OCI-LY3 (cell line): ENCODE measurements around the gene BIRC7.

Experiments
- H2AFZ ChIP-seq: fragments of 200-600, 300-600 bp; shearing (Covaris generic); 2 replicates; pipeline ENCODE4 v1.6.0; 2014; ENCODE audit warnings: antibody characterized with exemption, low read depth, low read length
- H3K27ac ChIP-seq: fragments of 200-600, 300-600 bp; sonication (generic); 2 replicates; pipeline ENCODE4 v1.5.1; 2014; ENCODE audit warnings: mild to moderate bottlenecking, low read length, moderate library complexity, mixed read lengths
- H3K27me3 ChIP-seq: fragments of 200-600, 300-600 bp; sonication (generic); 2 replicates; pipeline ENCODE4 v1.6.1; 2014; ENCODE audit warnings: low read depth, low read length, mixed read lengths
- H3K36me3 ChIP-seq: fragments of 200-600, 300-600 bp; sonication (generic); replicated peaks from 2 replicates; pipeline ENCODE3; 2014; ENCODE audit warnings: low read depth, low read length, mixed read lengths
- H3K4me1 ChIP-seq: fragments of 300-600, 200-600 bp; sonication (generic); 2 replicates; pipeline ENCODE4 v1.6.1; 2014; ENCODE audit warnings: low read length, mixed read lengths
- H3K4me2 ChIP-seq: fragments of 200-600, 300-600 bp; sonication (generic); 2 replicates; pipeline ENCODE4 v1.6.1; 2014; ENCODE audit warnings: low read length, mixed read lengths
- H3K4me3 ChIP-seq: fragments of 300-600, 200-600 bp; sonication (generic); 2 replicates; pipeline ENCODE4 v1.5.1; 2014; ENCODE audit warnings: antibody characterized with exemption, mild to moderate bottlenecking, low read length, moderate library complexity
- H3K79me2 ChIP-seq: fragments of 300-600, 200-600 bp; shearing (Covaris generic); 2 replicates; pipeline ENCODE4 v1.6.1; 2014; ENCODE audit warnings: mild to moderate bottlenecking, low read length, mixed read lengths
- H3K9ac ChIP-seq: fragments of 300-600, 200-600 bp; shearing (Covaris generic); 2 replicates; pipeline ENCODE4 v1.6.0; 2014; ENCODE audit warnings: mild to moderate bottlenecking, low read length, moderate library complexity
- H3K9me3 ChIP-seq: fragments of 200-600, 300-600 bp; shearing (Covaris generic); 2 replicates; pipeline ENCODE4 v1.6.1; 2014; ENCODE audit warnings: low read length, mixed read lengths; ENCODE audit not compliant: insufficient read depth
- H4K20me1 ChIP-seq: fragments of 200-600, 300-600 bp; sonication (generic); 2 replicates; pipeline ENCODE4 v1.6.1; 2016; ENCODE audit warnings: low read length, mixed read lengths; ENCODE audit not compliant: insufficient read depth
- CTCF ChIP-seq: fragments of 200-600, 300-600 bp; sonication (generic); IDR thresholded peaks from 2 replicates; pipeline ENCODE4 v1.5.1; 2014; ENCODE audit warnings: antibody characterized with exemption, low read length, low read depth
- EZH2phosphoT487 ChIP-seq: fragments of 200-600 bp; shearing (Covaris generic); IDR thresholded peaks from 2 replicates; pipeline ENCODE4 v1.6.1; 2018; ENCODE audit warnings: antibody characterized with exemption, mixed run types, low read depth

BIRC7 gene

GRCh38 chr20:63255931-63256704, 20.4 kb downstream of the BIRC7 start:
- Histone ChIP-seq H3K27me3 (no peaks in the 10 kb centered on the region), H3K27ac (no peak overlapping the region), H3K79me2 (no peaks in the 10 kb centered on the region), H4K20me1 (no peaks in the 10 kb centered on the region), H3K9me3 (no peaks in the 10 kb centered on the region), H3K4me3 (no peak overlapping the region), H3K36me3 (no peaks in the 10 kb centered on the region), H2AFZ (no peak overlapping the region), H3K4me2 (no peak overlapping the region), H3K4me1 (no peaks in the 10 kb centered on the region), H3K9ac (no peak overlapping the region)
- TF ChIP-seq CTCF, result no peak
- TF ChIP-seq EZH2phosphoT487, result no peak

- Histone ChIP-seq H3K4me2 (no peak overlapping the region), H3K36me3 (no peaks in the 10 kb centered on the region), H3K9ac (no peak overlapping the region), H3K4me1 (no peaks in the 10 kb centered on the region), H3K4me3 (no peak overlapping the region), H3K79me2 (no peaks in the 10 kb centered on the region), H3K27me3 (no peaks in the 10 kb centered on the region), H3K9me3 (no peaks in the 10 kb centered on the region), H3K27ac (no peak overlapping the region), H4K20me1 (no peaks in the 10 kb centered on the region), H2AFZ (no peak overlapping the region)
- TF ChIP-seq CTCF (no peak), EZH2phosphoT487 (no peak)
These were observed 21.2 kb downstream of the BIRC7 start for GRCh38 chr20:63256954-63257353.

- no peaks in the 10 kb centered on the region for H3K27me3 ChIP-seq
- no peak overlapping the region for H3K4me3 ChIP-seq
- no peaks in the 10 kb centered on the region for H3K4me1 ChIP-seq
- H3K4me2 ChIP-seq, result no peak overlapping the region
- H3K9ac ChIP-seq, result no peak overlapping the region
- H3K79me2 ChIP-seq, result no peaks in the 10 kb centered on the region
- no peaks in the 10 kb centered on the region for H4K20me1 ChIP-seq
- H3K9me3 ChIP-seq, result no peaks in the 10 kb centered on the region
- no peak overlapping the region for H3K27ac ChIP-seq
- H3K36me3 ChIP-seq, result no peaks in the 10 kb centered on the region
- H2AFZ ChIP-seq, result no peak overlapping the region
- no peak for TF ChIP-seq CTCF
- TF ChIP-seq EZH2phosphoT487, result no peak
These were observed 21.9 kb downstream of the BIRC7 start for GRCh38 chr20:63257629-63258028.

GRCh38 chr20:63258781-63259180, 23.1 kb downstream of the BIRC7 start:
- no peak for TF ChIP-seq EZH2phosphoT487
- TF ChIP-seq CTCF, result no peak
- H3K9me3 ChIP-seq, result no peaks in the 10 kb centered on the region
- no peaks in the 10 kb centered on the region for H3K4me1 ChIP-seq
- H3K4me2 ChIP-seq, result no peak overlapping the region
- H3K4me3 ChIP-seq, result no peak overlapping the region
- H2AFZ ChIP-seq, result no peak overlapping the region
- no peaks in the 10 kb centered on the region for H3K36me3 ChIP-seq
- no peaks in the 10 kb centered on the region for H3K79me2 ChIP-seq
- H3K27me3 ChIP-seq, result no peaks in the 10 kb centered on the region
- H3K27ac ChIP-seq, result no peak overlapping the region
- H3K9ac ChIP-seq, result no peak overlapping the region
- no peaks in the 10 kb centered on the region for H4K20me1 ChIP-seq
